Measurements from ENCODE around the gene HOXB4. TPM values are rescaled to one million over a fixed set of nuclear protein-coding genes. Genes with fewer than 3 reads are reported as not detected.

Gene HOXB4
- polyA plus RNA-seq, 2 donors: 1.8 to 4.2 TPM

- no peaks in the 10 kb centered on the region for H3K4me1 ChIP-seq (ENCODE audit: control insufficient read depth in 2 of 2, insufficient read depth in 2 of 2, low read length in 1 of 2)
- no peaks in the 10 kb centered on the region for H3K27me3 ChIP-seq (ENCODE audit: control insufficient read depth in 1 of 2, insufficient read depth in 2 of 2, low read length in 2 of 2)
- H3K36me3 ChIP-seq (ENCODE audit: control insufficient read depth in 2 of 2, insufficient read depth in 2 of 2, low read length in 1 of 2): no peaks in the 10 kb centered on the region
- peak overlapping the region in 1 of 2 donors; percentile 1 for H3K27ac ChIP-seq (ENCODE audit: low read depth in 2 of 2, low read length in 1 of 2)
- H3K4me3 ChIP-seq (ENCODE audit: low read depth in 1 of 2, low read length in 2 of 2): no peak overlapping the region
- WGBS, 2 donors: 64 to 66% methylated on average over 3 of the region's 3 CpGs
- no peaks in the 10 kb centered on the region for H3K9me3 ChIP-seq (ENCODE audit: control insufficient read depth in 2 of 2, insufficient read depth in 1 of 2, low read depth in 1 of 2, low read length in 1 of 2)
Observed at GRCh38 chr17:48583708-48584222, 5.6 kb upstream of the HOXB4 start.

DNA sequence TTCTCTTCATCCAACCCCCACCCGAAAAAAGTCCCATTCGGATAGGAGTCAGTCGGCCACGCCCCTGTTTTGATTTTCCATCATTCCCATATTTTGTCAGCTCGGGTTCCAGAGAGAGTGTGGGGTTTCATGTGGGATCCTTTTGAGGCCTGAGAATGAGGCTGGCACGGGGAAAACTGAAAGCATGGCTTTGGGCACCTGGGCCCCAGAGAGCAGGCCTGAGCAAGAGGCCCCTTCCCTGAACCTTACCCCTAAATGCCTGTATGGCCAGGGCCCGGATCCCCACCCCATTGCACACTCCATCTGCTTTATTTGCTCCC, 4.6 kb upstream of the HOXB4 start:
- Histone ChIP-seq H3K9me3 (ENCODE audit: control insufficient read depth in 2 of 2, insufficient read depth in 1 of 2, low read depth in 1 of 2, low read length in 1 of 2) (no peaks in the 10 kb centered on the region), H3K36me3 (ENCODE audit: control insufficient read depth in 2 of 2, insufficient read depth in 2 of 2, low read length in 1 of 2) (no peaks in the 10 kb centered on the region), H3K4me3 (ENCODE audit: low read depth in 1 of 2, low read length in 2 of 2) (no peak overlapping the region), H3K27me3 (ENCODE audit: control insufficient read depth in 1 of 2, insufficient read depth in 2 of 2, low read length in 2 of 2) (no peaks in the 10 kb centered on the region), H3K27ac (ENCODE audit: low read depth in 2 of 2, low read length in 1 of 2) (peak overlapping the region; percentile 75 to 92), H3K4me1 (ENCODE audit: control insufficient read depth in 2 of 2, insufficient read depth in 2 of 2, low read length in 1 of 2) (no peaks in the 10 kb centered on the region)
- WGBS, 2 donors: 28 to 38% methylated on average over 7 of the region's 7 CpGs

- H3K4me1 ChIP-seq (ENCODE audit: control insufficient read depth in 2 of 2, insufficient read depth in 2 of 2, low read length in 1 of 2): no peaks in the 10 kb centered on the region
- H3K36me3 ChIP-seq (ENCODE audit: control insufficient read depth in 2 of 2, insufficient read depth in 2 of 2, low read length in 1 of 2): no peaks in the 10 kb centered on the region
- H3K27me3 ChIP-seq (ENCODE audit: control insufficient read depth in 1 of 2, insufficient read depth in 2 of 2, low read length in 2 of 2): no peaks in the 10 kb centered on the region
- peak overlapping the region; percentile 84 to 92 for H3K27ac ChIP-seq (ENCODE audit: low read depth in 2 of 2, low read length in 1 of 2)
- peak overlapping the region in 1 of 2 donors; percentile 32 for H3K4me3 ChIP-seq (ENCODE audit: low read depth in 1 of 2, low read length in 2 of 2)
- H3K9me3 ChIP-seq (ENCODE audit: control insufficient read depth in 2 of 2, insufficient read depth in 1 of 2, low read depth in 1 of 2, low read length in 1 of 2): no peaks in the 10 kb centered on the region
- 39 to 53% methylated on average over 26 of the region's 26 CpGs for WGBS, 2 donors
Observed at GRCh38 chr17:48579760-48580554, 1.8 kb upstream of the HOXB4 start.

DNA sequence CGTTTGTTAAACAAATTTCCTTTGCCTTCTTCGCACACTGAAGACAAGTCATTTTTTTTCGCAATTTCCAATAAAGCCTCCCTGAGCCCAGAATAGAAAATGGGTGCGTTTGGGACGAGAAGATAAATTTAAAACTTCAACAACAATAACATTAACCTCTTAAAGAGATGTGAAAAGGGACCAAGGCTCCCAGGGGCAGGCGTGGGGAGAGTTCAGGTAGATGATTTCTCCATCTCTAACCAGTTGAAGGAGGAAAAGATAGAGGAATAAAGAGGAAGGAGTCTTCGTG, 1.3 kb upstream of the HOXB4 start:
- Histone ChIP-seq H3K27ac (ENCODE audit: low read depth in 2 of 2, low read length in 1 of 2) (peak overlapping the region; percentile 92 to 94), H3K36me3 (ENCODE audit: control insufficient read depth in 2 of 2, insufficient read depth in 2 of 2, low read length in 1 of 2) (no peaks in the 10 kb centered on the region), H3K4me3 (ENCODE audit: low read depth in 1 of 2, low read length in 2 of 2) (peak overlapping the region in 1 of 2 donors; percentile 57), H3K4me1 (ENCODE audit: control insufficient read depth in 2 of 2, insufficient read depth in 2 of 2, low read length in 1 of 2) (no peaks in the 10 kb centered on the region), H3K27me3 (ENCODE audit: control insufficient read depth in 1 of 2, insufficient read depth in 2 of 2, low read length in 2 of 2) (no peaks in the 10 kb centered on the region), H3K9me3 (ENCODE audit: control insufficient read depth in 2 of 2, insufficient read depth in 1 of 2, low read depth in 1 of 2, low read length in 1 of 2) (no peaks in the 10 kb centered on the region)
- WGBS, 2 donors: 34 to 48% methylated on average over 7 of the region's 7 CpGs

DNA sequence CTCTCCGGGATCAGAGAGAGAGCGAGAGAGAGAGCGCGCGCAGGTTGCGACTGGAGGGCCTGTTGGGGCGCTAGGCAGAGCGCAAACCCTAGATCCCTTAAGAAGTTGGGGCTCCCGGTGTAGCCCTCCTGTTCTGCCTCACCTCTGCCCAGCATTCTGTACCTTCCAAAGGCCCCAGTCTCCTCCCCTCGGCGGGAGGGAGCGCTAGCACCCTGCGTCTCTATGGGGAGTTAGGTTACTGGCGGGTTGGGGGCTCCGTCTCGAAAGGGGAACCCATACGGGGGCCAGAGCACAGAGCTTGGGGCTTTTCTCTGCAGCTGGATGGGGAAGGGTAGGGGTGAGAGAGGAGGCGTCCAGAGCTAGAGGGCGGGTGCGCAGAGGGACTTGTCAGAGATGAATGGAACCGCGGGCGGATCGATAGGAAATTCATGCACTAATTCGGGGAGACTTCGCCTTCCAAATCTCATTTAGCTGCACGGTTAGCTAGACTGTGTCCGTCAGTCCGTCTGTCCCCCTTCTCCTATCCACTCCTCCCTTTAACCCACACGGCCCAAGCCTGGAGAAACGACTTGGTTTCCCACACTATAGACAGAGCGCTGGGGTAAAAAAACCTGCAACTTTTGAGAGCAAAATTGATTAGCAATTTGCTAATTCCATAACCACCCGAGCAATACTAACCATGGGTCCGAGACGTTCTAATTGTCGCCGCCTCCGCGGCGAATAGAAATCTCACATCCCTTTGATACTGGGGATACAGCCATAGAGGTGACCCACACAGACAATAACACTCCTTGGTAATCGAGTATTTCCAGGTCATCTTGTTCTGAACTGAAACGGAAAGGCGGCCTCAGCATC, 693 bp upstream of the HOXB4 start:
- H3K4me3 ChIP-seq (ENCODE audit: low read depth in 1 of 2, low read length in 2 of 2): peak overlapping the region; percentile 57 to 62
- H3K27ac ChIP-seq (ENCODE audit: low read depth in 2 of 2, low read length in 1 of 2): peak overlapping the region; percentile 92 to 94
- H3K4me1 ChIP-seq (ENCODE audit: control insufficient read depth in 2 of 2, insufficient read depth in 2 of 2, low read length in 1 of 2): no peaks in the 10 kb centered on the region
- H3K9me3 ChIP-seq (ENCODE audit: control insufficient read depth in 2 of 2, insufficient read depth in 1 of 2, low read depth in 1 of 2, low read length in 1 of 2): no peaks in the 10 kb centered on the region
- WGBS, 2 donors: 17 to 18% methylated on average over 43 of the region's 43 CpGs
- no peaks in the 10 kb centered on the region for H3K36me3 ChIP-seq (ENCODE audit: control insufficient read depth in 2 of 2, insufficient read depth in 2 of 2, low read length in 1 of 2)
- no peaks in the 10 kb centered on the region for H3K27me3 ChIP-seq (ENCODE audit: control insufficient read depth in 1 of 2, insufficient read depth in 2 of 2, low read length in 2 of 2)

- Histone ChIP-seq H3K4me1 (ENCODE audit: control insufficient read depth in 2 of 2, insufficient read depth in 2 of 2, low read length in 1 of 2) (peaks cover 0 to 3% of the 10 kb centered on the region in 2 donors), H3K4me3 (ENCODE audit: low read depth in 1 of 2, low read length in 2 of 2) (peak overlapping the region; percentile 57 to 62), H3K27ac (ENCODE audit: low read depth in 2 of 2, low read length in 1 of 2) (peak overlapping the region; percentile 92 to 94), H3K27me3 (ENCODE audit: control insufficient read depth in 1 of 2, insufficient read depth in 2 of 2, low read length in 2 of 2) (no peaks in the 10 kb centered on the region), H3K36me3 (ENCODE audit: control insufficient read depth in 2 of 2, insufficient read depth in 2 of 2, low read length in 1 of 2) (no peaks in the 10 kb centered on the region), H3K9me3 (ENCODE audit: control insufficient read depth in 2 of 2, insufficient read depth in 1 of 2, low read depth in 1 of 2, low read length in 1 of 2) (no peaks in the 10 kb centered on the region)
- 2 to 3% methylated on average over 19 of the region's 19 CpGs for WGBS, 2 donors
Observed at GRCh38 chr17:48577330-48577945, 712 bp downstream of the HOXB4 start.

- Histone ChIP-seq H3K27ac (ENCODE audit: low read depth in 2 of 2, low read length in 1 of 2) (peak overlapping the region; percentile 92 to 94), H3K36me3 (ENCODE audit: control insufficient read depth in 2 of 2, insufficient read depth in 2 of 2, low read length in 1 of 2) (no peaks in the 10 kb centered on the region), H3K27me3 (ENCODE audit: control insufficient read depth in 1 of 2, insufficient read depth in 2 of 2, low read length in 2 of 2) (no peaks in the 10 kb centered on the region), H3K4me1 (ENCODE audit: control insufficient read depth in 2 of 2, insufficient read depth in 2 of 2, low read length in 1 of 2) (peaks cover 0 to 3% of the 10 kb centered on the region in 2 donors), H3K9me3 (ENCODE audit: control insufficient read depth in 2 of 2, insufficient read depth in 1 of 2, low read depth in 1 of 2, low read length in 1 of 2) (no peaks in the 10 kb centered on the region), H3K4me3 (ENCODE audit: low read depth in 1 of 2, low read length in 2 of 2) (peak overlapping the region; percentile 57 to 62)
- 12 to 17% methylated on average over 40 to 43 of the region's 43 CpGs for WGBS, 2 donors
Observed at GRCh38 chr17:48576479-48577309, 1.5 kb downstream of the HOXB4 start.

- peaks cover 0 to 3% of the 10 kb centered on the region in 2 donors for H3K4me1 ChIP-seq (ENCODE audit: control insufficient read depth in 2 of 2, insufficient read depth in 2 of 2, low read length in 1 of 2)
- 26 to 29% methylated on average over 22 of the region's 22 CpGs for WGBS, 2 donors
- no peaks in the 10 kb centered on the region for H3K27me3 ChIP-seq (ENCODE audit: control insufficient read depth in 1 of 2, insufficient read depth in 2 of 2, low read length in 2 of 2)
- peak overlapping the region in 1 of 2 donors; percentile 57 for H3K4me3 ChIP-seq (ENCODE audit: low read depth in 1 of 2, low read length in 2 of 2)
- peak overlapping the region; percentile 85 to 92 for H3K27ac ChIP-seq (ENCODE audit: low read depth in 2 of 2, low read length in 1 of 2)
- H3K9me3 ChIP-seq (ENCODE audit: control insufficient read depth in 2 of 2, insufficient read depth in 1 of 2, low read depth in 1 of 2, low read length in 1 of 2): no peaks in the 10 kb centered on the region
- H3K36me3 ChIP-seq (ENCODE audit: control insufficient read depth in 2 of 2, insufficient read depth in 2 of 2, low read length in 1 of 2): no peaks in the 10 kb centered on the region
Observed at GRCh38 chr17:48575673-48576478, 2.3 kb downstream of the HOXB4 start.

Data from esophagus (tissue), 2 donors.